ENCODE results near the gene NME2. TPM values are rescaled to one million over a fixed set of nuclear protein-coding genes. Genes with fewer than 3 reads are reported as not detected.
A peak's percentile ranks its signal among the peaks of the same experiment; 100 is the strongest.
"Not testable (repeated sequence)": the region's sequence is repeated elsewhere in the genome, so short reads cannot be mapped to it uniquely, and the experiment has no call there.

Gene NME2
- total RNA-seq, 1 donor from 2014 or later: 508 TPM

DNA sequence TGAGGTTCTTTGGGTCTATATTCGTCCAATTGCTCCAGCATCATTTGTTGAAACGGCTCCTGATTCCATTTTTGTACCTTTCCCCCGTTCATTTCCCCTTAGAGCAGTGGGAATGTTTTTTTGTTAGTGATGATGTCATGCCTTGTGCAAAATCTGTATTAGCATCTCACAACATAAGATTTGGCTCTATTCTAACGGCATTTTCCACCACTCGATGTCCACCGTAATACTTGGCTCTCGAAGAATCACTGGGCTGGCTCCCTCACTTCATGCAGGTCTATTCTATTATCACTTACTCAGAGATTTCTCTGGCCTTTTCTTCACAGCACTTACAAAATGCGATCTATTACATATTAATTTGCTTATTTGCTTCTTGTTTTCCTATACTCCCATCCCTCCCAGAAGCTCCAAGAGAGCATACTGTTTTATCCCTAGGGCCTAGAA, 13.4 kb upstream of the NME2 start:
- no peak for DNase-seq (ENCODE audit: low spot score)

DNA sequence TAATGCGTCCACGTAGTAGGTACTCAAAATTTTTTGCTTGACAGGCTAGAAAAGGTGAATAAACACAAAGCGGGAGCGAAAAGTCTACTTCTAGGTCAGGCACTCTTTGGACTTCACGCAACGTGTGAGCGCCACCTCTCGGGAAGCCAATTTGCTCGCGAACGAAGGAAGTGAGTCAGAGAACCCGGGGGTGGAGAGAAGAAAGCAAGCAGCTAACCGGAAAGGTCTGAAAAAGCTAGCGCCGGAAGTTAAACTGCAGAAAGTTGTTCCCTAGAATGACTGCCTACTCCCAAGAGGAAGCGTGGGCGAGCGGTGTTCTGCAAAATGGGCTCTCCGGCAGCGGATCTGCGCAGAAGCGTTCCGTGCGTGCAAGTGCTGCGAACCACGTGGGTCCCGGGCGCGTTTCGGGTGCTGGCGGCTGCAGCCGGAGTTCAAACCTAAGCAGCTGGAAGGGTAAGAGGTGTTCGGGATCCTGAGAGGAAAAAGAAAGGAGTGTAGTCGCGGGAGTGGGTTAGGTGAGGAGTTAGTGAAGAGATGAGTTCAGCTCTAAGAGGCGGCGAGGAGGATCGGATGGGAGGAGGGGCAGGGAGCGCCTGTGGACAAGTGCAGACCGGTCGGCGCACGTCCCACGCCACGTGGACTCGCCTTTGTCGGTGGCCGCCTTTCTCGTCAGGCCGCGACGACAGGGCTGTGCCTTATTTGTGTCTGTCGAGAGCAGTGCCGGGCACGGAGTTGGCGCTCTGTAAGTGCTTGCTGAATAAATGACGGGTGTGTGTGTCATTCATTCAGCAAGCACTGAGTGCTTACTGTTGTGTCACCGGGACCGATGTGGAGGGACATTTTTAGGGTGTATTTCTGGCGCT, 12.8 kb upstream of the NME2 start, which contains the start of gene NME1:
TSS of gene NME1 (plus strand) at position 350 of the 863 bp plus-strand sequence. CDS start 2,096 bp downstream, outside the sequence.
- peak; percentile 98 for DNase-seq (ENCODE audit: low spot score)

- DNase-seq (ENCODE audit: low spot score): no peak
Measured at GRCh38 chr17:51154176-51154575, 12.0 kb upstream of the NME2 start.

DNA sequence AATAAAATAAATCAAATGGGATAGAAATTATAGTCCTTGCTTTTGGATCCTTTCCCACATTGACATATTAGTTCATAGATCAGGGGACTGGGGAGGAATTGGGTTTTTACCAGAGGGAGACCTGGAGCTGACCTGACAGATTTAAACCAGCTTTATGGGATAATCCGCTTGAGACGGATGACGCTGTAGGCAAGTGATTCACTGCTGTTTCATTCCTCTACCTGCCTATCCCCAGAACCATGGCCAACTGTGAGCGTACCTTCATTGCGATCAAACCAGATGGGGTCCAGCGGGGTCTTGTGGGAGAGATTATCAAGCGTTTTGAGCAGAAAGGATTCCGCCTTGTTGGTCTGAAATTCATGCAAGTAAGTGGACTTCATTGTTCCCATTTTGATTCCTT, 10.8 kb upstream of the NME2 start:
- DNase-seq (ENCODE audit: low spot score): no peak

- no peak for DNase-seq (ENCODE audit: low spot score)
Measured at GRCh38 chr17:51159604-51160003, 6.6 kb upstream of the NME2 start.

DNA sequence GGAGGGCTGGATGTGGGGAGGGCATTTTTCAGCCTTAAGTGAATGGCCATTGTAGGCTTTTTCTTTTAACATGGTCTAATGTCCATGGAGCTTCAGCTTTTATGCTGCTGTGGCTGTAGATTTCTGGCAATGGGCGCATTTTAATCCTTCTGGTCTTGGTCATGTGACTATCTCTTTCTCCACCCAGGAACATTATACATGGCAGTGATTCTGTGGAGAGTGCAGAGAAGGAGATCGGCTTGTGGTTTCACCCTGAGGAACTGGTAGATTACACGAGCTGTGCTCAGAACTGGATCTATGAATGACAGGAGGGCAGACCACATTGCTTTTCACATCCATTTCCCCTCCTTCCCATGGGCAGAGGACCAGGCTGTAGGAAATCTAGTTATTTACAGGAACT, 4.7 kb upstream of the NME2 start:
- no peak for DNase-seq (ENCODE audit: low spot score)

- DNase-seq (ENCODE audit: low spot score): no peak
Measured at GRCh38 chr17:51164911-51165679, 1.1 kb upstream of the NME2 start.

- DNase-seq (ENCODE audit: low spot score): peak; percentile 88
Measured at GRCh38 chr17:51165680-51166197, 472 bp upstream of the NME2 start.

DNA sequence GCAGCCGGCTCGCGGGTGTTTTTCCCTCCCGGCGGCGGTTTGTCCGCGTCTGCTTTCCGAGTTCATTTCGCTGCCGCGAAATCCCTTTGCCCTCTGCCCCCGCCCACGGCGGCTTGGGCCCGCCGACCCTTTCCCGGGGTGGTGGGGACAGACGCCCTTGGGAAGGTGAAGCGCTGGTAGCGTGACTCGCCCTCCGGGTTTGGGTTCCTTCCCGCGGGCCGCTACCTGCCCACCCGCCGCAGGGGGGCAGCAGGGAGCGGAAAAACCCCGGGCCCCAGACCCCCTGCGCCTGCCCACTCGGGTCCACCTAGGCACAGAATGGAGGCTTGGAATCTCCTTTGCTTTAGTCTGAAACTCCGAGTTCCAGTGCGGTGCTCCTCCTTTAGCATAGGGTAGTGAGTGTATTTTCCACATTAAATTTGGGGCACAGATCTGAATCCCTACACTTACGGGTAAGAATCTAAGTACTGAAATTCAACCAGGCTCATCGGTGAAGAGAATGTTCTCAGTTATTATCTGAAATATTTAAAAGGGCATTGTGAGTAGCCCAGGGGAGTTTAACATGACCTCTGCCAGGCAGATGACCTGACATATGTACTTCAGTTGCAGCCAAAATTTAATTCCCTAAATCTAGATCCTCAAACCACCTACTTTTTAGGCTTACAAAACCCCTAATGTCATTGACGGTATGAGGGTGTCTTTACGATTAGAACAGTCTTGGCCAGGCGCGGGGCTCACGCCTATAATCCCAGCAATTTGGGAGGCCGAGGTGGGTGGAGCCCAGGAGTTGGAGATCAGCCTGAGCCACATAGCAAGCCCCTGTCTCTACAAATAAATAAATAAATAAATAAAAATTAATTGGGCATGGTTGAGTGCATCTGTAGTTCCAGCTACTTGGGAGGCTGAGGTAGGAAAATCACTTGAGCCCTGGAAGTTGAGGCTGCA, 1.0 kb downstream of the NME2 start:
- peak; percentile 89 for DNase-seq (ENCODE audit: low spot score)

DNA sequence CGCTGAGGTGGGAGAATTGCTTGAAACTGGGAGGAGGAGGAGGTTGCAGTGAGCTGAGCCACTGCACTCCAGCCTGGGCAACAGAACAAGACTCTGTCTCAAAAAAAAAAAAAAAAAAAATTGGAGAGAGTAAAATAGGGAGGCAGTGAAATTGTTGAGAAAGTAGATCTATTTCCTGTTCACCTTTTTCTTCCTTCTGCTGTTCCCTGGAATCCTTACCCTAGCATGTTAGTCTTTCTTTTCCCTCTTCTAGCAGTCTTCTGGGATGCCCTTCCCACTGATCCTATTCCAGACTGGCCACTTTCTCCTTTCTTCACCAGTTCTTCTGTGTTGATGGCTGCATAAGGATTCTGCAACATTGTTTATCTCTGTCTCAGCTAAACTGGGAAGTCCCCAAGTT, 3.1 kb downstream of the NME2 start:
- no peak for DNase-seq (ENCODE audit: low spot score)

- DNase-seq (ENCODE audit: low spot score): no peak
Measured at GRCh38 chr17:51170736-51171135, 4.5 kb downstream of the NME2 start.

GRCh38 chr17:51172030-51172429, 5.8 kb downstream of the NME2 start:
- not testable (repeated sequence) for DNase-seq (ENCODE audit: low spot score)

- no peak for DNase-seq (ENCODE audit: low spot score)
Measured at GRCh38 chr17:51180486-51180885, 14.3 kb downstream of the NME2 start.

- DNase-seq (ENCODE audit: low spot score): no peak
Measured at GRCh38 chr17:51184124-51184523, 17.9 kb downstream of the NME2 start.

DNA sequence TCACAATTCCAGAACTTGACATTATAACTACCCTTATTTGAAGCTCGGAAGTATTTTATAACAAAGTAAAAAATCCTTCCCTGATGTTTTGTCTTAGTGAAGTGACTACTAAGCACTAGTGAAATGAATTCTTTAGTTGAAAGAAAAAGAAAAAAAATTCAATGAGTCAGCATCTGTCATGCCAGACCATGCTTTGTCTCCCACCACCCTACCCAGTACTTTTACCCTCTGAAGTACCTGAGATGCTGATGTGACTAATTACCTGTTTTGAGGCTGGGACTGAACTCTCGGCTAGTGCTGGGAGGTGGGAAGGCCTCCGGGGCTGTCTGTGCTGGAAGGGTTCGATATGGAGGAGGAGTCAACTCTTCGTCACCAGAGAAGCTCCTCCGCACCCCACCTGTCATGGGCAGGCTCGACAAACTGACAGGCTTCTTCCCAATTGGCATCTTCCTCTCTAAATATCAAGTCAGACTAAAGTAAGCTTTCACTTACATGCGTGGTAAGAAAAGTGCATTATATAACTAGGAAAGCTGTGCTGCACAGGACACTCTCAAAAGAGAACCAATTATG, 19.6 kb downstream of the NME2 start:
- DNase-seq (ENCODE audit: low spot score): no peak

DNA sequence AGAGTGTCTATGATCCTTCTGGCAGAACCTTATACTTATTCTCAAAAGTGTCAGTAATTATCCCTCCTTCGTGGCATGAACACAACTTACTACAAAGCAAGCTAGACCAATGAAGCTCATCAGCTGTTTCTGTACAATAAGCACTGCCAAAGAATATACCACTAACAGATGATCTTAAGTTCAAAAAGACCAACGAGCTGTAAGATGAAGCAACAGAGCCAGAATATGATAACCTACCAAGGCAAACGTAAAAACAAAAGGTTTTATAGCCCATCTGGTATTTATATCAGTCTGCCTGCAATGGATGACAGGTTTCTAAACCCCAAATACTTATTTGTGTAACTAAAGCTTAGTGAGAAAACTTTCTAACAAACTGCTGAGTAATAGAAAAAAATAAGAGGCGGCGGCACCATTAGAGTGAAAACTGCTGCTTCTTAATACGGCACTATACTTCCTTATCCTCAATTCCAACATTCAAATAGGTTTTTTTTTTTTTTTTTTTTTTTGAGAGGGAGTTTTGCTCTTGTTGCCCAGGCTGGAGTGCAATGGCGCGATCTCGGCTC, 22.1 kb downstream of the NME2 start:
- DNase-seq (ENCODE audit: low spot score): no peak

GRCh38 chr17:51189162-51189561, 23.0 kb downstream of the NME2 start:
- no peak for DNase-seq (ENCODE audit: low spot score)

DNA sequence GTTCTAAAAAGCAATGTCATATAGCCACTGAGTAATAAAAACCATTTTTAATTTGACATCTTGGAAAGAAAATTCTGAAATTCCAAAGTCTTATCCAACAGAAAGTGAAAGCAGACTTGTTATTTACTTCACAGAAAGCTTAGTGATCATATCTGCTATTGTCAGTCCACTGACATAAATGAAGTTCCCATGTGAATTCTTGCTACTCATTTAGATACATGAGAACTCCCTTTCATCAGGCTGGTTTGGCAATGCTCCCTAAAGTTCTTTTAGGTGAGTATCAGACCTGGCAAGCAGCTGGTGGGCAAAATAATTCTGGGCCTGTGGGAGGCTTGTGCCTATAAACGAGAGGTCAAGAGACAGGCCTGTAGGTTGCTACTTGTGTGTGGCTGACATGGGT, 23.4 kb downstream of the NME2 start:
- no peak for DNase-seq (ENCODE audit: low spot score)

- no peak for DNase-seq (ENCODE audit: low spot score)
Measured at GRCh38 chr17:51191895-51192294, 25.7 kb downstream of the NME2 start.

DNA sequence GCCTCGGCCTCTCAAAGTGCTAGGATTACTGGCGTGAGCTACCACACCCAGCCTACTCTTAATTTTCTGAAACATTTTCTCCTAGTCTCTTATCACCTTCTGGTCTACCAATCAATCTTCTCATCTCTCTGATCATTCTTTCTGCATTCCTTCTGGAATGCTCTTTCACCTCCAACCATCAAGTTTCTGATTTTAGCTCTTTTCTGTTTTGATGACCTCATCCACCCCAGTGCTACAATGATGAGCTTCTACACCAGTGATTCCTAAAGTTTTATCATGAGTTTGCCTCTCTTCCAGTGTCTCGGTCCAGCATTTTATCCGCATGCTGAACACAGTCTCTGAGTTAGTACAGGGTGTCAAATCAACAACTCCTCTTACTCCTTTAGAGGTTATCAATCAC, 31.5 kb downstream of the NME2 start:
- no peak for DNase-seq (ENCODE audit: low spot score)

Data from mesenteric fat pad (tissue), 1 donor.